ENCODE measurements around the gene URM1.

GRCh38 chr9:128424268-128424780 lies 53.1 kb downstream of the URM1 start:
- TF ChIP-seq CTCF (IDR thresholded peaks at IDR 0.05) (no peak), POLR2A (IDR thresholded peaks at IDR 0.05) (no peak)
